SIG-M5 treated with dmso at 0.1 percent for 504 hours (cell line): ENCODE data around the gene TRPV4.

Source experiments
- DNase-seq: peaks from one replicate; lab custom pipeline; 2025; ENCODE audit not compliant: unreplicated experiment; lab: John Stamatoyannopoulos, UW

TRPV4 gene

GRCh38 chr12:109741970-109742703, 91.1 kb downstream of the TRPV4 start:
- DNase-seq = no peak

GRCh38 chr12:109741286-109741969, 91.8 kb downstream of the TRPV4 start:
- DNase-seq = no peak

- DNase-seq = no peak
These were observed 92.4 kb downstream of the TRPV4 start for GRCh38 chr12:109740694-109741245.

DNA sequence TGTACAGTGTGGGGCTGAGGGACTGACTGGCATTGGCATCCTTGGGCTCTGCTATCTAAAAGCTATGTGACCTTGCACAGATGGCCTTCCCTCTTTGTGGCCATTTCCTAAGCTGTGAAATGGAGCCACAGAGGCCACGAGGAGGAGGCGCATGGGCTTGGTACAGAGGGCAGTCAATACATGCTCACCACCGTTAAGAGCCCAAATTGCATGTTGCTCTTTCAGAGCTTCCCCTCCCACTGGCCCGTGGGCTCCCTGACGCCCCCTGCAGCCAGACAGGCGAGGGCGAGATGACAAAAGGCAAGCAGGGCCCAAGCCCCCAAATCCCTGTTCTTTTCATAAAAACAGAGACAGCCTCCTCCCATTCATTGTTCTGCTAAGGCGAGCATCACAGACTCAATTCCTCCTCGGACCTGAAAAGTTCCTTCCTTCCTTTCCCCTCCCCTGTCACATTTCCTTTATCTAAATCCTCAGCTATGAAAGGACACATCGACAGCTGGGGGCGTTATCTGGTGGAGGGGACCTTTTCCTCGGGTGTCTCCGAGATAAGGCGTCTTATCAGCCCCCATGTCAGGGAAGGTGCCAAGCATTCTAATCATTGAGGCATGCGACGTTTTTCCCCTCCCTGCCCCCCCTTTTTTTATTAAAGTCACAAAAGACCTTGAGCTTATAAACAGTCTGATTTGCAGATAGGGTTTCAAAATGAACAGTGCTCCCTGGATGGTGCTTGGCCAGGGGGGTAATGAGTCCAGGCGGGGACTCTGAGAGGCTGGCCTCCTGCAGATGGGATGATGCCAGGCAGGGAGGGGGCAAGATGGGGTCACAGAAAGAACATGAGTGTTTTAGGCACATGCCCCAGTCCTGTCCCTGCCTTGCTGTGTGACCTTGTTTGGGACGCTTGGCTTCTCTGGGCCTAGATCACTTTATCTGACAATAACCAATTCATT, 93.2 kb downstream of the TRPV4 start:
- DNase-seq = no peak

DNA sequence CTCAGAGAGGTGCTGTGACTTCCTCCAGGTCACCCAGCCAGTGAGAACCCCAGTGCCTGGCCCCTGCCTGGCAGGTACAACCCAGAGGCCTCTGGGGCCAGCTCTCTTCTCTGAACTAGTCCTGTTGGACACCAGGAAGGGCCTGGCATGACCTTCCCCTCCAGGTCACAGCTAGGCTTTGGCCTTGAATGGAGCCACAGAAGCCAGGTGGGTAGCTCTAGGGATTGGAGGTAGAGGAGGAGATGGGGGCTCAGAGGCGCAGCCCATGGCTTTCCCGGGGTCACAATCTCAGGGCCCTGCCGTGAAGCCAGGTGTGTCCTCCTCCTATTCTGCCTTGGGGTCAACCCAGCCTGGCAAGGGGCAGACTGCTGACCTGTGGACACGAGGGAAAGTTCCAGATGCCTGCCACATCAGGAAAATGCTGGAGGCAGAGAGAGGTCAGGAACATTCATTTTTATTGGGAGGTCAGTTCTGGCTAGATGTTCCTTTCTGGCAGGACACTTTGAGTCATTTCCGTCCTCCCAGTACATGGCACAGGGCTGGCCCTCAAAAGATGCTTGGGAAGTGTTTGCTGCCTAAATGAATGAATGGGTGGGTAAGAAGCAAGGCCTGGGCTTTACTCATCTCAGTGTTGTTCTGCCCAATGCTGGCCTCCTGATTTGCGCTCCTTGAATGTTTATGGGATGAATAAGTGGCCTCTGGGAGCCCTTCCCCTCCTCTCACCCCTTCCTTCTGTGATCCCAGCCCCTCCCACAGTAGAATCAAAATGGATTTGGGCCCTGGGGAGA, 94.1 kb downstream of the TRPV4 start:
- DNase-seq = no peak

DNA sequence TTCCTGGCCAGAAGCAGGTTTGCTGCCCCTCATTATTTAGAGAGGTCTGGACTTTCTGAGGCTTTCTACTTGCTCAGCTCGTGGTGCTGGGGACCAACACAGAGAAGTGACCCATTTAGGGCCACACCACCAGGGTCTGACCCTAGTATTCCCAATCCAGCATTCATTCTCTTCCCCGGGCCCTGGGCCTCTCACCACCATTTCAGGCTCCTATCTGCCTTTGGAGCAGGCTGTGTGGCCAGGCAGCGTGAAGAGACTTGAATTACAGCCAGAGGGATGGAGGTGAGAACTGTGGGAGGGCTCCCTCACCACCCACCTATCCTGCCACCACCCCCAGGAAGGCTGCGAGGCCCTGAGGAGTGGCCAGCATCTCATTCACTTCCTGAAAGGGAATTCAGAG, 95.0 kb downstream of the TRPV4 start:
- DNase-seq = no peak

GRCh38 chr12:109737631-109738030, 95.6 kb downstream of the TRPV4 start:
- DNase-seq = no peak

DNA sequence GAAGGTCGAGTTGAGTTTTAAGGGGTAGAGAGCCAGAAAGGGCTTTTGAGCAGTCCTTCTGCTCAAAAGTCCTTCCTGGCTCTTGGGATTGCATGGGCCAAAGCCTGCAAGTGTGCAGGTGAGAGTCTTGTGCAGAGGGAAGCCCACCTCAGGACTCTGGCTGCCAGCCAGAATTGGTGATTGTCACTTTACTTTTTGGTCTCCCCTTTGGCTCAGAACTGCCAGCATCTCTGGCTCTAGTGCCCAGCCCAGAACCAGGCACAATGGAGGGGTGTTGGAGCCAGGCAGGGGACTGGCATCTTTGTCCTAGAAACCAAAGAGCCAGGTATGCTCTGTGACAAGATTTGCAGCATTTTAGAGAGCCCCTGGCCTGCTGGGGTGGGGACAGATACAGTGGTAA, 96.1 kb downstream of the TRPV4 start:
- DNase-seq = no peak

DNA sequence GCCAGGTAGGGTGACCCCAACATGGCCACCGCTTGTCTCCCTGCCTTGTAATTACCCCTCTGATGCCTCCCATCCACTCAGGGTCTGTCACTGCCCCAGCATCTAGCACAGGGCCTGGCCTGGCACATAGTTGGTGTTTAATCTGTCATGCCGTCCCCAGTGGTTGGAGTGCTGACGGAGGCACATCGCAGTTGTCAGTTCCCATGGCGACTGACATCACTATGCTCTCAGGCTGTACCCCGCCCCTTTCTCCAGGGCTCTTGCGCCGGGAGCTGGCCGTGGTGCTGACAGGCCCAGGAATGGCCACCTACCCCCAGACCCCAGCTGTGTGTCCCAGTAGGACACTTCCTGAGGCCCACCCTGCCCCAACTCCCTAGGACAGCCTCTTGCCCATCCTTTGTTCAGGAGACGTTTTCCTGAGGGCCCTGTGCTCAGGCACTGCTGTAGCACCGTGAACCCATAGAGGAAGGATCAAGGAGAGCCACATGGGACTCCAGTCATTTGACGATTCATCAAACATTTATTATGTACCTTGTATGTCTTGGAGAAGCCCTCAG, 96.6 kb downstream of the TRPV4 start:
- peak; percentile 55 for DNase-seq

- no peak for DNase-seq
These were observed 97.2 kb downstream of the TRPV4 start for GRCh38 chr12:109735825-109736551.

- DNase-seq = no peak
These were observed 98.1 kb downstream of the TRPV4 start for GRCh38 chr12:109735051-109735521.

- DNase-seq = no peak
These were observed 98.8 kb downstream of the TRPV4 start for GRCh38 chr12:109734219-109735000.
